Stimulated activated CD8-positive, alpha-beta memory T cell treated with anti-CD3 and anti-CD28 coated beads, Interleukin-7, amount 100 ng/mL, for 1 hour (primary cell): ENCODE data around the gene SHROOM3.
"Not testable (repeated sequence)": the region's sequence is repeated elsewhere in the genome, so short reads cannot be mapped to it uniquely, and the experiment has no call there.

Experiments
- DNase-seq, 2 donors: peaks; one replicate each; pipeline ENCODE4 v3.0.0-alpha.2; 2020; ENCODE audit warnings: low read depth in 2 of 2

The SHROOM3 gene

DNA sequence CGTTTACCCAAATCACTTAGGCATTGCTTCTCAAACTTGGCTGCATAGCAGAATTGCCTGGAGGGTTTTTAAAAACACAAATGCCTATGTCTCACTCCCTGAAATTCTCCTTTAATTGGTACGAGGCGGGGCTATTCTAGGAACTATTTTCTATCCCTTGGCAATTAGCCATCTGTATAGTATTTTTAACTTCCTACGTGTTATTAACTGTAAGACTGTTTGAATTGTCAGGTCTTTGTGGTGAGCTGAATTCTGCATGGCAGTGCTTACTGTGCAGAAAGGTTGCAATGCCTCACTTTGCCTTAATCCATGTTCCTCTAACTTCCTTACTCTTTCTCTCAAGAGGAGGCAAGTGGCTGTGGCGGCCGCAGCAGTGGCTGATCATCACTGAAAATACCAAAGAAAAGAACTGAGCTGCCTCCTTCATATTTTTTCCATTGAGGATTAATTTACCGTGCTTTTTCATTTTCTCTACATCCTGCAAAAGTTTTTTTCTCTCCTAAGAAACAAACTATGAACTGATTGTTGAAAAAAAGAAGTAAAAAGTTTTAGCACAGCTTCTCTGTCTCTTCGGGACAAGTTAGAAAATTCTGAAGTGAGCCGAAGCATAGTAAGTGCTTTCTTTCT lies at the start of gene SHROOM3:
TSS of gene SHROOM3 (plus strand) at position 329 of the 627 bp plus-strand sequence. CDS start 824 bp downstream, outside the sequence.
- no peak for DNase-seq

DNA sequence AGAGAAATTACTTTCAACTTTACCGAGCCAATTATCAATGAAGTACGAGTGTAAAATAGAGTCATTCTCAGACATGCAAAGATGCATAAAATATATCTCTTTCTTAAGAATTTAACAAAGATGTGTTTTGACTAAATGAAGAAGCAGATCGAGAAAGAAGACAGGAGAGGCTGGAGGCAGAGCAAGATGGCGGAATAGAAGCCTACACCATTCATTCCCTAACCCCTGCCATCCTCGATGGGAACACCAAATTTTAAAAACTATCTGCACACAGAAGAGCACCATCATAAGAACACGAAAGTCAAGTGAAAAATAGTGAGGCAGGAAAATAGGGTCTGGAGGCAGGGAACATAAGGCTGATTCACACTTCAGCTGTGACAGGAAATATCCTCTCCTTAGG lies 49.1 kb upstream of the SHROOM3 start:
- no peak for DNase-seq

DNA sequence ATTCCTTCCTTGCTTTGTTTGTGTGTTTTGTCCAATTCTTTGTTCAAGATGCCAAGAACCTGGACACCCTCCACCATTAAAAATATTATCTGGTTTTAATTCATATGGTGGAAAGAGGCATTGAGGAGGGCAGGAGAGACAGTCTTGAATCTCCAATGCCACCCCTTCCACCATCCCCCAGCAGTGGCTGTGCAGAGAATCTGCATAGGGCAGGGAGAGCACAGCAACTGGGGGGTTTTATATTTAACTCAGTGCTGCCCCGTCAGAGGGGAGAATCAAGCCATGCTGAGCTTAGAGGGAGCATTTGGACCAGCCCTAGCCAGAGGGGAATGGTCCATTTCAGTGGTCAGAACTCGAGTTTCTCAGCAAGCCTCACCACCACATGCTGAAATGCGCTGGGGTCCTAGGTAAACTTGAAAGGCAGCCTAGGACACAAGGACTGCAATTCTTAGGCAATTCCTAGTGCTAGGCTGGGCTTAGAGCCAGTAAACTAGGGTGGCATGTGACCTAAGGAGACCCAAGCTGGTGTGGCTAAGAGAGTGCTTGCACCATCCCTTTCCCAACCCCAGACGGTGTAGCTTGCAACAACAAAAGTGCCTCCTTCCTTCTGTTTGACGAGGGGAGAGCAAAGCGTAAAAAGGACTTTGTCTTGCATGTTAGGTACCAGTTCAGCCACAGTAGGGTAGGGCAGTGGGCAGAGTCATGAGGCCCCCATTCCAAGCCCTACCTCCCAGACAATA lies 48.3 kb upstream of the SHROOM3 start:
- DNase-seq, result no peak

DNA sequence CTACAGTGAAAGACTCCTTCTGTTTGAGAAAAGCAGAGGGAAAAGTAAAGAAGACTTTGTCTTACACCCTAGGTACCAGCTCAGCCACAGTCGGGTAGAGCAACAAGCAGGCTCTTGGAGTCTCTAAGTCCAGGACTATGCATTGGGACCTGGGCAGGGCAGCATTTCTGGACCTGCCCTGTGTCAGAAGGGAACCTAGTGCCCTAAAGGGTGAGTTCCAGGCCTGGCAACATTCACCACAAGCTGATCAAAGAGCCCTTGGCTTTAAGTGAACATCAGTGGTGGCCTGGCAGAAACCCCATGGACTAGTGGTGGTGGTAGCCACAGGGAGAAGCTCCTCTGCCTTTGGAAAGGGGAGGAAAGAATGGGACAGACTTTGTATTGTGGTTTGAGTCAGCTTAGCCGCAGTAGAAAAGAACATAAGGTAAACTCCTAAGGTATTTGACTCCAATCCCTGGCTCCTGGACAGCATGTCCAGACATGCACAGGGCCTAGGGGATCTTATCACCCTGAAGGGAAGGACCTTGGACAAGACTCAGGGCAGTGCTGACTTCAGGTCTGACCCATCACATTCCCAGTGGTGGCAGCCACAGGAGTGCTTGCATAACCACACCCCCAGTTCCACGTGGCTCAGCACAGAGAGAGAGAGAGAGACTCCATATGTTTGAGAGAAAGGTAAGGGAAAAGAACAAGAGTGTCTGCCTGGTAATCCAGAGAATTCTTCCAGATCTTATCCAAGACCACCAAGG lies 46.7 kb upstream of the SHROOM3 start:
- DNase-seq, result no peak

DNA sequence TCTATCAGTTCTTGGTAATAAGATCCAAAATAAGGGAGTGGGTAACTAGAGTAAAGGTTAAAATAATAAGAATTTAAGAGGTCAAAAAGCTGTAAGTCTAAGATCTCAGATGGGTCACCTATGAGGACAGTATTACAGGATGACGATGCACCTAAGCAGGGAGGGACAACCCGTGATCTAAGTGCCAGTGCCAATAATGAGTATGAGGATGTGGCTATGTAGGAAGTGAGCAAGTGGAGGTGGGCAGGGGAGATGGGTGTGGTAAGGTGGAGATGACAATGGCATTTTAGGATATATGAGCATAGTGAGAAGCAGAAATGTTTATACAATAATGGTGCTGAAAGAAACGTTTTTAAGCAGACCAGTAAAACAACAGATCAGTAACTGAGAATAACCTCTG lies 33.4 kb upstream of the SHROOM3 start:
- DNase-seq, result no peak

DNA sequence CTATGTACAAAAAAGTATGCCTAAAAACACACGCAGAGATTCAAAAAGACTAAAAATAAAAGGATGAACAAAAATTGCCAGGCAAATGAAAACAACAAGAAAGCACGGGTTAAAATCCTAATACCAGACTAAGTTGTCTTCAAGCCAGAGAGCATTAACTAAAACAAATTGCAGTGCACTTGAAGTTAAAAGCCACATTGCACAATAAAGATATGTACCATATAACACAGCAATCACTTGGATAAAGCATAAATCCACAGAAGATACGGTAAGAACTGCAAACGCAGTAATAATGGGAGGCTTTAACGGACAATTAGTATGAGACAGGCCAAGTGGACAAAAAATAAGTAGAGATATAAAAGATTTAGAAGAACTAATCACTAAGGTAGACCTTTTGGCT lies 28.9 kb upstream of the SHROOM3 start:
- DNase-seq, result no peak

DNA sequence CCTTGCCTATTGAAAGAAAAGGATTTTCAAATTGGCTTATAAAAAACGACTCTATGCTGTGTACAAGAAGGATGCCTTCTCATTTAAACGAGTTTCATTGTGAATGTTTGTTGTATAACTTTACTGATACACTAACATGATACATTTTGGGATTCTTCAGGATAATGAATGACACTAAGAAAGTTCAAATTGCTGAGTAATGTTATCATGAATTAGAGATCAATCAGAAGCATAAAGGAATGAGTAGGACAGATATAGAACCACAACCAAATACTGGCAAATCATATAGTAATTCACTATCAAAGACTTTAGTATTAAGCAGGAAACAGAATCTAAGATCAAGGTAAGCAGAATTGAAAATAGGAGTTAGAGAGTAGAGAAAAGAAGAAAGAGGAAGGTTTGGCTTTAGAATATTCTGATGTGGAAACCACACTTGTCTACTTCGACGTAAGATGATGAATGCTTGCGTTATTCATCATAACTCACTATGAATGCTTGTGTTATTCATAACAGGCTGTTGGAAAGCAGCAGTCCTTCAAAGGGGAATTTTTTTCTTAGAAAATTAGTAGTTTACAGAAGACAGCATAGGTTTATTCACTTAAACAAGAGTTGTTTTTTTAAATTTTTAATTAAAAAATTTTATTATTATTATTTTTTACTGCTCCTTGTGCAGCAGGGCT lies 27.4 kb upstream of the SHROOM3 start:
- no peak for DNase-seq

DNA sequence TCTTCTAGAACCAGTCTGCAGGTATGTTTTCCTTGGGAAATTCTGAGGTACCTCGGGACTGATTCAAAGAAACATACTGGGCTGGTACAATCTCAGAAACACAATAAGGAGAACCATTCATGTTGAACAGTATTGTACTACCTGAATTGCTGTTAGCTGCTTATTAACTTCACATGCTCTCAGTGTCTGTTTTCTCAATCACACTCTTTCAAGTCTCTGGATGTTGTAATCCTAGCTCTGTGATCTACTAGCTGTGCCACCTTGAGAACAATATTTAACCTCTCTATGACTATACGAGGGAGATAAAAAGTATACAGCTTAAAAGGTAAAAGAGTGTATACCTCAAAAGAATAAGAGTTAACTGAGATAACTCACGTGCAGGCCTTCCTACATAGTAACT lies 24.4 kb upstream of the SHROOM3 start:
- DNase-seq, result no peak

DNA sequence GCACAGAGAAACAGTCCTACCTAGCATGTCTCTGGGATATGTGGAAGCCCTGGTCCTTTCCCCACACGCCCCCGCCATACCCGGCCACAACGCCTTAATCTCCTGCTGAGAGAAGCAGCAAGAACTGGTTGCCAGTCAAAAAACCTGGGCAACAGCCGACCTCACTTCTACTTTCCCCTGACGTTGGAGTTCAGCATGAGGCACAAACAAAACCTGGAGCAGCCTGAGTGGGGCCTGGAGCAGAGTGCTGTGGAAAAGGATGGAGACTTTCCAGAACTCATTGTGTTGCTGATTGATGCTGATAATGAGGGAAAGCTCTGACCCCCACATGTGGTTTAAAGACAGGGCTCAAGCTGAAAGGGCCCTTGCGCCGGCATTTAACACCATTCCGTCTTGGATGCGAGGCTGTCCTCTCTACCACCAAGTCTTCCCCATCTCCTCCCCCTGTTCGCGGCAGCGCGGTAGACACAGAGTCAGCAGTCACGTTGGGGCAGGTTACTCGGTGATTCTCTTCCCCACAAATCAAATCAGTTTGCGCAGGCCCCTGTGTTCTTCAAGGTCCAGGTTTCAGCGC lies 14.8 kb upstream of the SHROOM3 start:
- DNase-seq, result no peak

DNA sequence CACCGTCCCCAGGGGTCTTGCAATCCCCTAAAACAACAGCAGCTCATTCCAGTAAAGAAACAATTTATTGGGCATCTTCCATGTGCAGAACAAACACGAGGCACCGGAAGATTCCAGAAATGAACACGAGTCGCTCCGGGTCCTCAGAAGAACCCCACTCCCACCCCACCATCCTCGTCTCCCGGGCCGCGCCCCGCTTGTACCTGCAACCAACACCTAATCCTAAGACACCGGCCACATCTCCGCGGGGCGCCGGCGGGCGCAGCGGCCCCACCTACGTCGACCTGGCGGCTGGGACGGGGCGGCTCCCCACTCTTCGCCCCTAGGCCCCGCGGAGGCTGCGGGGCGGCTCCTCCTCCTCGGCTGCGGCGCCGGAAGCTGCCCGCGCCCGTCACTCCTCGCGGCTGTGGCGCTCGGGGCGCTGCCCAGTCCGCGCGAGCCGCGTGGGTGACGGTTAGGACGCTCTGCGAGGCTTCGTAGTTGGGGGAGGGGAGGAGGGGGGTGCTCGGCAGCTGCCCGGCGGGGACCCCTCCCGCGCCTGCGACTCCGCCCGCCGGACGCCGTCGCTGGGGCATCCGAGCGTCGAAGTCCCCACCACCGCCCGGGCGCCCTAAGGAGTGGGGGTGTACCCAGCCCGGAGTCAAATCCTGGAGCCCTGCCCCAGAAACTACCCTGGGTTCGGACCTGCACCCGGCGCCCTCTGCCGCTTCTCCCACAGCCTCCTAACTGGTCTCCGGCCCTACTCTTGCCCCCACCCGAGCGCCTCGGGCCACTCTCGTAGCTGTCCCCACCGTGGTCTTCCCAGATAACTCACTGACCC lies 14.1 kb upstream of the SHROOM3 start, which contains the start of gene CCDC158:
TSS of gene CCDC158 (minus strand) at position 380 of the 820 bp plus-strand sequence. CDS start 17,934 bp downstream, outside the sequence.
- DNase-seq, result no peak

DNA sequence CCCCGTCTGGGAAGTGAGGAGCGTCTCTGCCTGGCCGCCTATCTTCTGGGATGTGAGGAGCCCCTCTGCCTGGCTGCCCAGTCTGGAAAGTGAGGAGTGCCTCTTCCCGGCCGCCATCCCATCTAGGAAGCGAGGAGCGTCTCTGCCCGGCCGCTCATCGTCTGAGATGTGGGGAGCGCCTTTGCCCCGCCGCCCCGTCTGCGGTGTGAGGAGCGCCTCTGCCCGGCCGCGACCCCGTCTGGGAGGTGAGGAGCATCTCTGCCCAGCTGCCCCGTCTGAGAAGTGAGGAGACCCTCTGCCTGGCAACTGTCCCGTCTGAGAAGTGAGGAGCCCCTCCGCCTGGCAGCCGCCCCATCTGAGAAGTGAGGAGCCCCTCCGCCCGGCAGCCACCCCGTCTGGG lies 11.9 kb upstream of the SHROOM3 start:
- not testable (repeated sequence) for DNase-seq

DNA sequence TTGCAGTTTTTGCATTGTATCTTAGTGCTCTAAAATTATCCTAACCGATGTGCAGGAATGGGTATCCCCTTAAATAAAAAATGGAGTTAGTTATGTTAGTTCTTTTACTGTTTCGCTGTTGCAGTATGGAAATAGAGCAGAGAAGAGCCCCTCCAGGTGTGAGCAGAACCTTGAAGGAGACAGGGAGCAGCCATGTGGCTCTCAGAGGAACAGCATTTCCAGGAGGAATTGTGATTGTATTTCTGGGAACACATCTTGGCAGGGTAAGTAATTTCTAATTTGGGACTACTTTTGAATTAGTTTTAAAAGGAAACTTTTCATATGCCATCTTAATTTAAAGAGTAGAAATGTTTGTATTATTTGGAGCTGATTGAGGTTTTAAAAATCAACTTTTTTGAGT lies 8.8 kb upstream of the SHROOM3 start:
- DNase-seq, result no peak

DNA sequence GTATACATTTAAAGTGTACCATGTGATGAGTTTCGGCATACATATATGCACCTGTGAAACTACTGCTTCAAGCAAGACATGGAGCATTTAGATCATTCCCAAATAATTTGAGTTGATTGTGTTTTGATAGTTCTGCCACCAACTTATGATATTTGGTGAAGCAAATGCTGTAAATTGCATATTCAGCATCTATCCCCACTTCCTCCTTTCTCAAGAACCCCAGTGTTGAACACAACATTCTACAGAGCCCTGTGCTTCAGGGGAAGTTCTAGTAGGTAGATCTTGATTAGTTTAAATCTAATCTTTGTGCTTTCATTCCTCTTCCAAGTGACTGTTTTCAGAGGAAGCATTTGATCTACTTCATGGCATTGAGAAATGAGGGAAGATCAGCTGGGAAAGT lies 5.4 kb upstream of the SHROOM3 start:
- no peak for DNase-seq

DNA sequence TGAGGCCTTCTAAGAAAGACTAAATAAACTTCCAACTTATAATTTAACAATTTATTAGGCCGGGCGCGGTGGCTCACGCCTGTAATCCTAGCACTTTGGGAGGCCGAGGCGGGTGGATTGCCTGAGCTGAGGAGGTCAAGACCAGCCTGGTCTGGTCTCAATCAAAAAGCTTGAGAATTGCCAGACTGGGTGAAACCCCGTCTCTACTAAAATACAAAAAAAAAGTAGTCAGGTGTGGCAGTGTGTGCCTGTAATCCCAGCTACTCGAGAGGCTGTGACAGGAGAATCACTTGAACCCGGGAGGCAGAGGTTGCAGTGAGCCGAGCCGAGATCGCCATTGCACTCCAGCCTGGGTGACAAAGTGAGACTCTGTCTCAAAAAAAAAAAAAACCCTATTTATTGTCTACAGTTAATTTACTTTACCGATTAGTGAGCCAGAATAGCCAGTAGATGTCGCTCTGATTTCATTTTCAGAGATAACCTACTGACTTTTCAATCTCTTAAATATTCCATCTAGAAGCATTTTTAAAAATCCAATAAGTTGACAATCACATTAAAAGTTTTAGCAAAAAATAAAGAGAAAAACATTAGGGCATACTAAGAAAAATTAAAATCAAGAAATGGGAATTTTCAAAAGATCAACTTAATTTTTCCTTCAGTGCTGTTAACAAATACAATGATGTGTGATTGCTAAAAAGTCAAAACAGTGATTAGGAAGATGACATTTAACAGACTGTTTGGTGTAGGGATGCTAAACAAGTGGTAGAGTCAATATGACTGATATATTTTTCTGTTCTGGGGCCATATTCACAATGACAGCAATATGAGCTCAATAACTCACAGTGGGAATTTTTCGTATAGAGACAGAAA lies 4.3 kb upstream of the SHROOM3 start:
- no peak for DNase-seq

DNA sequence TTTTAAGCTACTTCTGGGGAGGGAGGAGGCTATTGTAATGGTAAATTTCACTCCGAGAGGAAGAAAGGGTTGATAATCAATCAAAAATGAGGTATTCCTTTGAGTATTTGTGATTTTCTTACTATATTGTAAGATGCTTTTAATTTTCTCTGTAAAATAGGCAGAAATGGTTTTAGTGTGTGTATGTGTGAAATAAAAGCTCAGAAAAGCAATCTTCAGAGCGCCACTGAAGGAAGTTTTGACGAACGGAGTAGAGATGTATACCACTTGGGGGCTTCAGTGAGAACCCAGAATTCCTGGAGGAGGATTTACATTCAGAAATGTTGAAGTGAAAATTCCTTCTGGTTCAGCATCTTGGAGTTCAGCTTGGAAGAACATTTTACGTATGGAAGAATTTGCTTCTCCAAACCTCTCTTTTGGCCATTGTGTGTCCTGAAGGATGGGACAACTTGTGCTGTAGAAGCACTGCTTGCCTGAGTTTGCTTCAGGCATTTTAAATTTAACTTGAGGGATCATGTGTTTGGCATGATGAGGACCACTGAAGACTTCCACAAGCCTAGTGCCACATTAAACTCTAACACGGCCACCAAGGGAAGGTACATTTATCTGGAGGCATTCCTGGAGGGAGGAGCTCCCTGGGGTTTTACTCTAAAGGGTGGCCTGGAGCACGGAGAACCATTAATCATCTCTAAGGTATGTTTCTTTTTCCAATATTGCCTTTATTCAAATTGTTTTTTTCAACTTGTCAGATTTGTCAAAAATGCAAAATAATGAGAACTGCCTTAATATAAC lies 695 bp downstream of the SHROOM3 start:
- DNase-seq, result no peak

DNA sequence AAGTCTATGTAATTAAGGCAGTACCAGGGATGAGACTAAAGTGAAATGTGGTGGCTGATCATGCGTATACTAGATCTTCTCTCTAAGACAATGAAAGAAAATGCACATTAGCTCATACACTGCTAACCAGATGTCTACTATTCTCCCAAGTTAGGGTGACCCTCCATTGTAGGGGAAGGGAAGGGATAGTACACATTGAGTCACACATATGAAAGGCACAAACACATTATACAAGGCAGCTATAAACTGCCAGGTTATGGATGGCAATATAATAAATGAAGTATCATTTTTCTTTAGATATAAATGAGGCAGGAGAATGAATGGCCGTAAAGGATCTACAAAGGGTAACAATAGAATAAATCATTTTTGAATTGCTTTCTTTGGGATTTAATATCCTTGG lies 4.5 kb downstream of the SHROOM3 start:
- no peak for DNase-seq

DNA sequence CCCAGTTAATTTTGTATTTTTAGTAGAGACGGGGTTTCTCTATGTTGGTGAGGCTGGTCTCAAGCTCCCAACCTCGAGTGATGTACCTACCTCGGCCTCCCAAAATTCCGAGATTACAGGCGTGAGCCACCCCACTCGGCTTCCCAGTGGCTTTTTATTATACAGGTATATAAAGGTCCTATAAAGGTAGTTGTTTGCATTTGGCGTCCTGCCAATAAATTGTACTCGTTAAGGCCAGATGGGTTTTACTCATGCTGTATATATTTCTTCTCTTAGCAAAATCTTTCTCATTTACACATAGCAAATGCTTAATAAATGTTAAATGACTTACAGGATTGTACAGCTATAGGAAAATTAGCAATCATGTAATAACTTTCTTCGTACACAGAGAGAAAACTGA lies 6.9 kb downstream of the SHROOM3 start:
- no peak for DNase-seq

DNA sequence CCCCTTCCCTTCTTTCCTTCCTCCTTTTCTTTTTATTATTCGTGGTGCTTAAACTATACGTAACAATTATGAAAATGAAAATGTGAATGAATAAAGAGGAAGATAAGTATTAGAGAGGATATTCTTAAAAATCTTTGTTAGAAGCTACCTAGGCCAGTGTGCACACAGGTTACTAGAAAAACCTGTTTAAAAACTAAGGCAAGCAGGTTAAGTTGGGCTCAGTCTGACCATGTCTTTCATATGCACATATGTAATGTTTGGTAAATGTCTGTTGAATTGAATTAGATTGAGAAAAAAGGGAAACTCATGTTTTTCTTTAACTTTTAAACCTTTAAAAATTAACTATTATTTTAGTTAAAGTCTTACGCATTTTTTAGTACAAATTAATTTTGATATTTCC lies 7.8 kb downstream of the SHROOM3 start:
- DNase-seq, result no peak

DNA sequence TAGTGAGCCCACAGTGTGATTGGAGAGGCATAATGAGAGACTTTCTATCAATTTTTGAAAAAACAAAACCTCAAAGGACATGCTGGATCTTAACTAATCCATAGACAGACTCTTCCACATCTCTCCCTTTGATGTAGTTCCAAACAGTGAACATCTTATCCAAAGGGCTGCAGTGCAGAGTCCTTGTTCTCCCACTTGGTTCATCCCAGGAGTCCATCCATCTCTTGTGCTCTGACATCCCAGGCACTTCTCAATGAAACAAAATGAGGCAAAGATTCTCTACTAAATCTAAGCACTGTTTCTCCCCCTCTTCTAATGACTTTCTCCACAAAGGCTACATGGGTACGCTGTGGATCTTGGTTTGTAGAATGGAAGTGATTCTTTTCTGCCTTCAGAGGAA lies 8.3 kb downstream of the SHROOM3 start:
- DNase-seq, result no peak
